GM21360 (cell line): ENCODE measurements around the gene IGF2BP3.

Source experiments
- ATAC-seq: cut with Tn5 transposase; IDR thresholded peaks from one replicate; pipeline ENCODE4 v1.9.1; 2021; ENCODE audit warnings: mild to moderate bottlenecking, moderate library complexity; ENCODE audit not compliant: unreplicated experiment

Gene IGF2BP3

DNA sequence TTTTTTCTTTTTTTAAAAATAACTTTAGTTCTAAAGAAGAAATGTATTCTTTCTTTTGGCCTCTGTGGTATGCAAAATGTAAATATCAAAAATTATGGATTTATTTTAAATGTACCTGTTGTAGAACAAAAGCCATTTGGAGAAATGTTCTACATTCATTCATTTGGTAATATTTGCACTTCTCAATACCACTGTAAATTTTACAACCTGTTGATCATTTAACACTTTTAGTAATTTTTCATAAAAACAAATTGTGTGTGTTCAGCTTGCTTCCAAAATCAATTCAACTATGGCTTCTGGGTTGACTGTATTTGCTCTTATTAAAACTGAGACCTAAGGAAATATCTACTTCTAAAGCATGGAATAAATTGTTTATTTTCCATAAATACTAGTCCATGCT is 2.3 kb upstream of the IGF2BP3 start:
- ATAC-seq, result no peak

DNA sequence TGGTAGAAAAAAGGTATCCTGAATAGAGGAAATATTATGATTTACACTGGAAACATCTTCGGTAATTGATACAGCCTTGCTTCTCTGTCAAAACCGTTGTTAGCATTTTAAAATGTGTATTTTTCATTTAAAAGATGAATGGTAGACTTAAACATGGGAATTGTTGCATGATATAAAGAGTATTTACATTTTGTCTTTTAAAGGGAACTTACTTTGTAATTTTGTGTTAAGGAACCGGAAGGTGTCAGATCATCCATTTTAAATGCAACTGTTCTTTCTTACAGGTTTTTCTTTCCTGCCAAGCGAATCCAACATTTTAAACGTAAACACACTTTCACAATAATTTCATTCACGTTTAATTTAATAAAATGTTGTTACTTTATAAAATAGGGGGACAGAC is 1.8 kb upstream of the IGF2BP3 start:
- ATAC-seq, result no peak

DNA sequence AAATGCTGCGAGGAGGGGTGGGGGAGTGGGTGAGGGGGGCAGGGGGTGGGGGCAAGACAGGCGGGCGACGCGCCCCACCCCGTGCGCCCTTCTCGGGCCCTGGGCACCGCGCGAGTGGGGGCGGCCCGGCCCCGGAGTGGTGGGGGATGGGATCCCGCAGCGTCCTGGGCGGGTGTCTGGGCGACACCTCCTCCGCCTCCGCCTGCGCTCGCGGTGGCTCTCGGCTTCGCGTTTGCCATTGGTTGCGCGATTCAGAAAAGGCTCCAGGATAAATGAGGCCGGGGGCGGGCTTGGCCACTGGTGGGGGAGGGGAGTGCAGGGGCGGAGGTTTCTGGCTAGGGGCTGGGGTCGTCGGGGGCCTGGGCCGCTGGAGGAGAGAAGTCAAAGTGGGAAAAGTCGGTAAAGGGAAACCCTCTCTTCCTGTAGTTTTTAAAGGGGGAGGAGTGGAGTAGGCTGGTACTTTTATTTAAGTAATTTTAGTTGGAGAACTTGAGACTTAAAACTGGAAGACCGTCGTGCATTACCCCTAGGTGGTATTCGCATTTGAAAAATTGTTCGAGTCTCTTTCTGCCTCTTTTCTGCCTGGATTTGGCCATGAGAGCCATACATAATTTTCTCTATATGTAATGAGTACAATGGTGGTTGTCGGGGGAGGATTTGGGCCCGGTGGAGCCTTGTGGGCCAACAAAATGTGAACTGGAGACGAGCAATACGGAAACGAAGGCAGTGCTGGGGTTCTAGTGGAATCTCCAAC is 992 bp upstream of the IGF2BP3 start:
- no peak for ATAC-seq

DNA sequence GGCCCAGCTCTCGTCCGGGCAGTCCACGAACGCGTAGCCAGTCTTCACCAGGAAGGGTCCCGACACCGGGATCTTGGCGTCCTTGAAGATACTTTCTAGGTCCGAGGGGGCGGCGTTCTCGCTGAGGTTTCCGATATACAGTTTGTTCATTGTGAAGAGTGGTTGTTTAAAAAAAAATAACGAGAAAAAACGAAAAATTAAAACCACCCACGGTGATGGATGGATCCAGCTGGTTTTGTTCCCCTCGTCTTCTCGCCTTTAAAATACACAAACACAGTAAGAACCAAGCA is 385 bp downstream of the IGF2BP3 start:
- ATAC-seq, result no peak

DNA sequence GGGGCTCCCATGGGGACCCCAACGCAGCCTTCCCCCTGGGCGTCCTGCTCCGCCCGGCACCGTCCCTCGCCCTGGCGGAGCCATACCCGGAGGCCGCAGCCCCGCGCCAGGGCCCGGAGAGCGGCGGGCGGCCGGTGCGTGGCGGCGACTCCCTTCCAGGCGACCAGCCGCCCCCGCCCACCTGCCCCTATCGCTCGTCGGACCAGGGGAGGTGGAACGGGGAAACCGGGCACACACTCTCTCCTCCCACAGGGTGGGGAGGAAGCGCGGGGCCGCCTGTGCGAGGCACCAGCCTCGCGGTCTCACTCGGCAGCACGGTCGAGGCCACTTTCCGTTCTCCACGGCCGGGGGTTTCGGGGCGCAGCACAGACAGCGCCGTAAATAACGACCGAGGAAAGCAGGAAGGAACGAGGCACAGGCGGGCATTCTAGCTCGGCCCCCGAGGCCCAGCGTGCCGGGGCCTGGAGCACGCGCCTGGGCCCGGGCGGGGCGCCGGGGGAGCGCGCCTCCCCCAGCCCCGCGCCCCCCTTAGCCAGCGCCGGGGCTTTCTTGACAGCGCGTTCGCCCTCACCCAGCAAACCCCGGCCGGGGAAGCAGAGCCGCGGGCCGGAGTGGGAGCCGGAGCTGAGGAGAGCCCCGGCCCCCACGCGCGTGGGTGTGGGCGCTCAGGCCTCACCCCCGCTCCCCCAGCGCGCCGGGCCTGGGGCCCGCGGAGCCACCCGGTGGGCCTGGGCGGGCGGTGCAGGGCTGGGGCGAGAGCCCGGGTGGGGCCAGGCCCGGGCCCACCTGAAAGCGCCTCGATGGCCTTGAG is 936 bp downstream of the IGF2BP3 start:
- ATAC-seq, result no peak

DNA sequence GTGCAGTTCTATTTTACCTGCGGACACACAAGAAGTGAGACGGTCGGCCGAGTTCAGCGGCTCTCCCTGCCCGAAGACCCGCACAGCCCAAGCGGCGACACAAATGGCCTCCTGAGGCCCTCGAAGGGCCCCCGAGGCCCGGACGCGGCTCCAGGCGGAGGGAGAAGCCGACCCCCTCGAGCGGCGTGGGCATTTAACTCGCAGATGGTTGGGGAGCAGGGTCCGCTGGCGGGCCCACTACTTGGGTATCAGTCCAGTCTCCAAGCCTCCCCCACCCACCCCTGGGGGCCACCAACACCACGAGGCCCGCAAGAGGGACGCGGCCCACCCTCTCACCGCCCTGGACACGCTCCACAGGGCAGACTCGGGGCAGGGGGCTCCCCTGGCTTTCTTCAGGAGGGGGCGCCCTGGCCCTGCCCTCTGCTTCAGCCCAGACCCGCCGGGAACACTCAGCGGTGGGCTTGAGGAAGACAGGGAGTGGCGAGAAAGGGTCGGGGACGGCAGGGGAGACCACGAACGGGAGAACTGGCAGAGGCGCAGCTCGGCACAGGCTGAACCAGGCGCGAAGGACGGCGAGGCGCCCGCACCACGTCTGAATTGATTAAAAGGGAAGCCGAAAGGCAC is 1.7 kb downstream of the IGF2BP3 start:
- ATAC-seq, result no peak

DNA sequence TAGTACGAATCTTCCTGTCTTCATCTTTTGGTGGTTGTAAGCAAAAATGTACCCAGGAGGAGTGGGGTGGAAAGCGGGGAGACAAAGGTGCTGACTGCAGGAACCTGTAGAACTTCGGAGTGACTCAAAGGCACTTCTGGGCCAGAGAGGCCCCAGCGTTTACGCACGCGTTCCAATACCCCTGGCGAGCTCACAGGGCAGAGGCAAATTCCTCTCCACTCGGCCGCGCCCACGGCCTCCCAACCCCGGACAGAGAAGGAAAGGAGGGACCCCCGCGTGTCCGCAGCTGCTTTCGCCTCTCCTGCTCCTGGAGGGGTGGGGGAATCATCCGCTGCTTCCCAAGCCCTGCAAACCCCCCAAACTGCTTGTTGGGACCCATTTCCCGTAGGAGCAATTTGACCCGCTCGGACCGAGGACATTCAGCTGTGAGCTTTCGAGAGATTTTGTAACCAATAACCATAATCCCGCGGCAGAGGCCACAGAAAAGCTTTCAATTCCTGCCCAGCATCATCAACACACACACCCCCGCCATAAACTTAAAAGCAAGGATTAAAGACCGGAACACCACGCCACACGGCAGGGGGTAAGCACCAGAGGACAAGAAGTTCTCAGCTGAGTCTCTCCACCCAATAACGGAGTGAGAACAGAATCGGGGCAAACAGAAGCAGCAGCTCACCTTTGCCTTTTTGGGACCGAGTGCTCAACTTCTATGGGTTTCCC is 2.3 kb downstream of the IGF2BP3 start:
- ATAC-seq, result no peak

DNA sequence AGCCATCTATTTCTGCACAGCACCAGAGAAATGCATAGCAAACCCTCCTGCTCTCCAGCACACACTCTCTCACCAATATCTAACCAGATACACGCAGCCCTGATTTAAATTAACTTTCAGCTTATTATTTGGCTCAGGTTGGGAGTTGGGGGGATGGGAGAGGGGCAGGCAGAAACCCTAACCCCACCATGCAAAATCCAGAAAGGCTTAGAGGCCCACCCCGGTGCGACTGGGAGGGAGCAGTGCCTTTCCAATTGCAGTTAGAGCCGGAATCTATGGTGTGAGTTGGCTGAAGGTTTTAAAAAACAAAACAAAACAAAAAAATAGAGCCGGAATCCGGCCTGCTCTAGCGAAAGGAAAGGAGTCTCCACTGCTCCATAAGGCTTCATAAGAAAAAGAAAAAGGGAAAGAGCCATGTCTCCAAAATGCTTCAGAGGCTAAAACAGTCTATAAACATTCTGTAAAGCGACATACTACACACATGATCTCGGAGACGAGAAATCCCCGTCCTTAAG is 2.9 kb downstream of the IGF2BP3 start:
- ATAC-seq, result no peak

DNA sequence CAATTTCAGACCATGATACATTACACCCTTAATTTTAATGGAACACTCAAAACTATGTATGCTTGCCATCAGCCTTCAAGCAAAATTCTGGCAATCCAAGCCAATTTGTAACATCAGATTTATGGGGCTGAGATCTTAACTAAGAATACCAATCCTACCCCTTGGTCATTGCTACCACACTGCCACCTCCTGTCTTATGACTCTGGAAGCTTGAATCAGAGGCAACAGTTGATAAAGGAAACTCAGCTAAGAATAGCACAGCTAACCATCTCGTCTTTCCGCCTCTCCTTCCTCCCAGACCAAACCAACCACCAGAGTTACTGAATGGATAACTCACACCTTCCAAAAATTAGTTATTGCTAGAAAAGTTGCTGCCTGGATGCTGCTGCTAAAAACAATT is 7.4 kb downstream of the IGF2BP3 start:
- ATAC-seq, result no peak

DNA sequence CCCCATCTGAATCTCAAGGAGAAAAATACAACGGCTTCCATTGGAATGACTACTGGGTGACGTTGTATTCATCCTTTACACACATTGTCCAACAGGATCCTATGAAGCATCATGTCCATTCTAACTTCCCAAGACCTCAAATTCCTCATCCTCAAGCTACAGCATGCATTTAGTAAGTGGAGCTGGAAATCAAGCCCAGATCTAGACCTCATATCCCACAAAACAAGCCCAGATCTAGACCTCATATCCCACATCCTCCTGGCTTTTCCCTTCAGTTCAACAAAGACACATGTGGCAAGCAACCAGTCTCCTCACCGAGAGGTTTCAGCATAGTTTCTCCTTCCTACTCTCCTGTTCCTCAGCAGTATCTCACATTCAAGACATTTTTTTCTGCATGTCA is 12.2 kb downstream of the IGF2BP3 start:
- ATAC-seq, result no peak

DNA sequence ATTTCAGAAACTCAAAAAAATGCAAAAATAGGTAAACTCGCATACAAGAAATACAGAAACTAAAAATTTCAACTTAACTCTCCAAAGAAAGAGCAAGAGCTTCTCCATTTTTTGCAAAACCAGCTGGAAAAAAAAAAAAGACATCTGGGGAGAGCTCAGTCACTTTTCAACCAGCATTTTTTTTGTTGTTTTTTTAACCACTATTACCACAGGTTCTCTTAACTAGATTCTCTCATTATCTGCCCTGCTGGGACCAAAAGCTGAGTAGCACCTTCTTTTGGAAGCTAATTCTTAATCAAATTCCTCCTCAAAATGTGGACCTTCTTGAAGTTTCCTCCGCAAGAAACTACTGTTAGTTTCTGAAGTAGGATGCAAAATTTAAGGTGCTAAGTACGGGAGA is 14.2 kb downstream of the IGF2BP3 start:
- ATAC-seq, result no peak

DNA sequence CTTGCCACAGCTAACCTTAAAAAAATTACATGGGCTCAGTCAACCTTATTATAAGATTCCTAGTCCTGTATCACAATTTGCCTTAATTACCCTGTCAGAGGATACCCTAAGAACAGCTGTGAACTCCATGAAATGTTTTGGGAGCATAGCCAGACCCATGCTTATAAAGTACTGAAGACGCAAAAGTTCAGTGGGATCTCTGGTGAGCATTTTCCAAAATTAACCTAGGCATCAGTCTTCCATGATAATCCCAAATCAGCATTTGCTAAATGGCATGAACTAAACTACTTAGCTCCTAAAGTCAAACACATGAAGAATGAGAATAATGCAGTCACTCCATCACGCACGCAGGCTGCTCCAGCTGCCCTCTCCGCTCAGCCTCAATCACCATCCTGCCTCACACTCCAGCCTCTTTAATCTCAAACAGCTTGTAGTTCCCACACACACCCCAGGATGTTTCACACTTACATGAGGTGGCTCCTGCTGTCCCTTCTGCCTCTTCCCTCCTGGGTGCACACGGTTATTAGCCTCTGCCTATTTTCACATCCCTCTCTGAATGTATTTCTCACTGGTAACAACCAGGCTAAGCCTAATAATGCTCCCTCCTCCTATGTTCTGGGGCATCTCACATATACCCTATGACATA is 15.3 kb downstream of the IGF2BP3 start:
- no peak for ATAC-seq

DNA sequence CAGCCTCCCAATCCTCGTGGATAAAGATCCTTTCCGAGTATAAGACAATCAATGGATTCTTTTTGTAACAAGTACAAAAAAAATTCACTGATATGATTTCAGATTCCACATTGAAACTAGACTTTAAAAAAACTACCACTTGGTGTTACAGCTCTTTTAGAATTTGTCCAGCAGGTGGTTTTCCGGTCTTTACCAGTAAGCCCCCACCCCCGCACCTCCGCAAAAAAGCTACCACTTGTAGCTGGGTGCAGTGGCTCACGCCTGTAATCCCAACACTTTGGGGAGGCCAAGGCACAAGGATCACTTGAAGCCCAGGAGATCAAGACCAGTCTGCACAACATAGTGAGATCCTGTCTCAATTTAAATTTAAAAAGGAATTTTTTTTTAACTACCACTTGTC is 19.8 kb downstream of the IGF2BP3 start:
- ATAC-seq, result no peak

DNA sequence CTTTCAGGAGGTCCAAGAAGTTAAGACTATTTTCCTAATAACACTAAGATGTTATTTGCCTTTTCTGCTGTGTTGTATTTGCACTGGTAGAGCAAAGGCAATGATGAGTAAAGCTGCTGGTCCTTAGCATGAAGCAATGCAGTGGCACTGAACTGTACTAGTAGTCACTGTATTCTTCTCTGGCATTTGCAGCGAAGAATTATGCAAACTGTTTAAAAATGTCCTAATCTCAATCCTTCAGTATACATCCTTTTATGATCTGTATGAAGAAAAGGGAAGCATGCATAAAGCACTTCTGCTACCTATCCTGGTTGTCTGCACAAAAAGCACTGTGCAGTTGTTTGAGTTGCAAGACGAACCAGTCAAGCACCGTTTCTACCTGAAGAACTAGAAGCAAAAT is 20.4 kb downstream of the IGF2BP3 start:
- no peak for ATAC-seq

DNA sequence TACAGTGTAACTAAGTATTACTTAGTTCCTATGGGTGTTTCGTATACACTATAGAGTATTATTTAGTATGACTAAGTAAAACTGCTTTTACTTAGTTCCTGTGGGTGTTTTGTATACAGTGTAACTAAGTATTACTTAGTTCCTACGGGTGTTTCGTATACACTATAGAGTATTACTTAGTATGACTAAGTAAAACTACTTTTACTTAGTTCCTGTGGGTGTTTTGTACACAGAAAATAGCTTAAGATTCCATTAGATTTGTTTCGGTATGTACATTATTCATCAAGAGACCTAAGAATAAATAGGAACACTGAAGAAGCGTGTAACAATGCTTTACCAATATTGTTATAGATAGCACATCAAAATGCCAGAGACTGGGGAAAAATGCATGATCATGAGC is 25.0 kb downstream of the IGF2BP3 start:
- no peak for ATAC-seq

DNA sequence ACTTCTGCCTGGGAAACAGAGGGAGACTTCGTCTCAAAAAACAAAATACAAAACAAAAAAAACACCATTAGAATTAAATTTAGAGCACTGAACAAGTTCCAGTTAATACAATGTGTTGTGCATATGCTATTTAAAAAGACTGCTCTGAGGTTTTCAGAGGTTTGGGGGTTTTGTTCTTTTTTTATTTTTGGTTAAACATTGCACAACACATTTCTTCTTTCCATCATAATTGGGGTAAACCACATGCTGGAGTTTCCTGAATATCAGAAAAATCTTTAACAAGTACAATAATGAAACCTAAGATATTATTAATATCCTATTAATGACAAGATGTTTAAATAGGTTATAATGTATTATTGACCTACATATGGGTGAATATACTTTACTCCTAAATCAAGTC is 26.3 kb downstream of the IGF2BP3 start:
- no peak for ATAC-seq

DNA sequence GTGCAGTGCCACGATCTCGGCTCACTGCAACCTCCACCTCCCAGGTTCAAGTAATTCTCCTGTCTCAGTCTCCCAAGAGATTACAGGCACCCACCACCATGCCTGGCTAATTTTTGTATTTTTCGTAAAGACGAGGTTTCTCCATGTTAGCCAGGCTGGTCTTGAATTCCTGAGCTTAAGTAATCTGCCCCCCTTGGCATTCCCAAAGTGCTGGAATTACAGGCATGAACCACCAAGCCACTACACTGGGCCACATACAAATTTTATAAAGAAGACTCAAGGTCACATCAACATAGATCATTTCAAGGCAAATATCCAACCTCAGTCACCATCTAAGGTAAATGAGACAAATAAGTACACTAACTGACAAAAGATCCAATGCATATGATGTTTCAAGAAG is 32.1 kb downstream of the IGF2BP3 start:
- no peak for ATAC-seq

DNA sequence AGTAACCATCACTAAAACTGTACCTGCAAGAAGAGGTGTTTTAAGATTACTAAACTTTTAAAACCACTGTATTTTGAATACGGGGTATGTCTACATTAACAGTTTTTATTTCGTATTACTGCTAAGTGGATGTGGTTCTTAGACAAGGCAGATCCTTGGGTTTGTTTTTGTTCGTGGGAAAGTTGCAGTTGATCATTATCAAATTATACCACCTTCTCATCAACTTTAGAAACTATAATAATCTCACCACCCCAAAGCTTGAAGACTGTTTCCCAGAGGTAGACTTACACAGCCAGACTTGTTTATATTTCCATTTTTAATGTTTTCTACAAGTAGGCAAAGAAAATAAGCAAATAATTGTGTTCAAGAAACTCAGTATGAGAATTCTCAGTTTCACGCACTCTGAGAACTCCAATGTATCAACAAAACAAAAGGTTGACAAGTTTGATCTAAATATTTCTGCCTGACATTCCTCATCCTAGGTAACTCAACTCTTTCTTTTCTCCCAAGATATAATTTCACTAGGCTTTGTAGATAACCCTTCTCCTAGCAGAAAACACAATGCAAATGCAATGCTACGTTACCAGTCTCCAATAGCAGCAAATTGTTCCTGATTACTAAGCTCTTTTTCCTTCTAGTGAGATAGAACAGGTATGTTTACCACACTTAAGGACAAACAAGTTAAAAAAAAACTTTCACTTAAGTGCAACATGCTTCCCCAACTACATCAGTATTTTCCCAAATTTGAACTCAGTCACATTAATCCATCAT is 36.0 kb downstream of the IGF2BP3 start:
- no peak for ATAC-seq

DNA sequence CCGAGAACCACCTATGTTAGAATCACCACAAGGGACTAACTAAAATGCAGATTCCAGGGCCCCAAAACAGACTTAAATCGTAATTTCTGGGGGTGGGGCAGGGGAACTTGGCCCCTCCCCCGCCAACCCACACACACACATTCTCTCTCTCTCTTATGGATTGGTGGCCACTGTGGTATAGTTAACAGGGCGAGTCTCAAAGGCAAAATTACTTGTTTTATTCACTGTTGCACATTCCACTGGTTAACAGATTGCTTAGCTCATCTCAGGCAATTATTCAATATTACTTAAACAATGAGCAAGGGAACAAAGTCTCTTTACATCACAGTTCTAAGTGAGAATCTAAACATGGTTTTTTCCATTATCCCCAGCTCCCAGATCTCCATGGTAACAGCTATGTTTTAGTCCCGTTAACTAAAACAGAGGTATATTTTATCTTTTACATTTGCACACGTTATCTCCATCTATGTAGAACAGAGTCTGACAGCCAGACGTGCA is 38.5 kb downstream of the IGF2BP3 start:
- ATAC-seq, result no peak

DNA sequence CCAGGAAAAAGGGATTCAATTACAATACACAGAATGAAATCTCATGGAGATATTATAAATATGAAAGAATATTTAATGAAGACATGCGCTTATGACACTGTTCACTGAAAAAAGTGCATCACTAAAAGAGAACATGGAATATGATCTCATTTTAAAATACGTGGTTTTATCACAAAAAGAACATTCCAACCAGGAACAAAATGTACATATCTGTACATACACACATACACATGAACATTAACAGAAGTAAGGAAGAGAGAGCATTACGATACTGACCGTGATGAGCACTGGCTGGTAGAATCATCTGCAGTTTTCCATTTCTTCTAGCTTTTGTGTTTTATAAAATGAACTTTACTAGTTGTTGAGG is 39.4 kb downstream of the IGF2BP3 start:
- ATAC-seq, result no peak
